Neural crest cell (in vitro differentiated cells): ENCODE results near the gene CFAP300. TPM values are rescaled to one million over a fixed set of nuclear protein-coding genes. Genes with fewer than 3 reads are reported as not detected.

Experiments
- DNase-seq: peaks from one replicate; pipeline ENCODE4 v3.0.0; 2021; ENCODE audit warnings: low read depth, mixed read lengths, low spot score
- H3K27ac Mint-ChIP-seq: one replicate; pipeline ENCODE4 v1.8.0; 2021; ENCODE audit warnings: mild to moderate bottlenecking, mixed read lengths; ENCODE audit not compliant: unreplicated experiment
- H3K27me3 Mint-ChIP-seq: 2 replicates; pipeline ENCODE4 v1.8.0; 2021; ENCODE audit warnings: low read depth, mild to moderate bottlenecking, mixed read lengths
- H3K36me3 Mint-ChIP-seq: 2 replicates; pipeline ENCODE4 v1.8.0; 2021; ENCODE audit warnings: low read depth, mild to moderate bottlenecking, mixed read lengths
- H3K4me1 Mint-ChIP-seq: 2 replicates; pipeline ENCODE4 v1.8.0; 2021; ENCODE audit warnings: mixed read lengths
- H3K4me3 Mint-ChIP-seq: one replicate; pipeline ENCODE4 v1.8.0; 2021; ENCODE audit warnings: mild to moderate bottlenecking, mixed read lengths
- H3K9me3 Mint-ChIP-seq: 2 replicates; pipeline ENCODE4 v1.8.0; 2021; ENCODE audit warnings: mixed read lengths
- CTCF ChIP-seq: fragments of 200-600 bp; sonication (generic); conservative IDR thresholded peaks from 2 replicates; pipeline ENCODE4 v1.5.0; 2021; ENCODE audit warnings: antibody characterized with exemption, mild to moderate bottlenecking
- total RNA-seq: library from RNA; stranded (reverse); gene quantifications from 2 replicates; pipeline ENCODE4 v1.2.1, GENCODE V29; 2021

Gene CFAP300
- total RNA-seq, 1 donor from 2014 or later: 6.2 TPM

- peaks cover 71% of the 10 kb centered on the region for H3K4me1 Mint-ChIP-seq
- TF ChIP-seq CTCF: no peak
Observed at GRCh38 chr11:102117472-102118113, 70.4 kb downstream of the CFAP300 start.

GRCh38 chr11:102118937-102119336 lies 71.7 kb downstream of the CFAP300 start:
- Mint-ChIP-seq H3K4me3 (peak overlapping the region; percentile 69), H3K36me3 (peaks cover 12% of the 10 kb centered on the region), H3K9me3 (no peaks in the 10 kb centered on the region), H3K27ac (peak overlapping the region; percentile 87), H3K27me3 (no peaks in the 10 kb centered on the region), H3K4me1 (peaks cover 68% of the 10 kb centered on the region)
- no peak for TF ChIP-seq CTCF
- DNase-seq: no peak

More at GRCh38 chr11:102117472-102118113, 70.4 kb downstream of the CFAP300 start:
- Mint-ChIP-seq H3K27me3 (no peaks in the 10 kb centered on the region), H3K27ac (no peak overlapping the region), H3K4me3 (peak overlapping the region; percentile 4), H3K36me3 (peaks cover 5% of the 10 kb centered on the region), H3K9me3 (no peaks in the 10 kb centered on the region)
- DNase-seq: no peak

- H3K4me3 Mint-ChIP-seq: peak overlapping the region; percentile 36
- H3K4me1 Mint-ChIP-seq: peaks cover 63% of the 10 kb centered on the region
- H3K27me3 Mint-ChIP-seq: no peaks in the 10 kb centered on the region
- H3K36me3 Mint-ChIP-seq: peaks cover 22% of the 10 kb centered on the region
- DNase-seq: no peak
- H3K27ac Mint-ChIP-seq: peak overlapping the region; percentile 69
- H3K9me3 Mint-ChIP-seq: peaks cover 5% of the 10 kb centered on the region
- TF ChIP-seq CTCF: no peak
Observed at GRCh38 chr11:102119997-102120396, 72.8 kb downstream of the CFAP300 start.

GRCh38 chr11:102120437-102120973 lies 73.3 kb downstream of the CFAP300 start:
- no peak for TF ChIP-seq CTCF
- no peak for DNase-seq
- Mint-ChIP-seq H3K9me3 (peaks cover 5% of the 10 kb centered on the region), H3K36me3 (peaks cover 23% of the 10 kb centered on the region), H3K27me3 (no peaks in the 10 kb centered on the region), H3K4me1 (peaks cover 58% of the 10 kb centered on the region), H3K4me3 (peak overlapping the region; percentile 36), H3K27ac (peak overlapping the region; percentile 69)

- DNase-seq: no peak
- TF ChIP-seq CTCF: no peak
- Mint-ChIP-seq H3K36me3 (peaks cover 31% of the 10 kb centered on the region), H3K9me3 (peaks cover 9% of the 10 kb centered on the region), H3K27me3 (no peaks in the 10 kb centered on the region), H3K27ac (no peak overlapping the region), H3K4me3 (no peak overlapping the region), H3K4me1 (peaks cover 50% of the 10 kb centered on the region)
Observed at GRCh38 chr11:102121329-102121728, 74.1 kb downstream of the CFAP300 start.

Other genes with a start within 250 kb of the CFAP300 start
- gene CEP126, start 132.4 kb upstream of the CFAP300 start, total RNA-seq: 2.1 and 2.4 TPM in 2 replicates
- gene ANGPTL5, start 130.9 kb upstream of the CFAP300 start, total RNA-seq: not detected in 2 replicates
- gene YAP1, start 63.0 kb downstream of the CFAP300 start, total RNA-seq: 138 and 142 TPM in 2 replicates